HG03025 (cell line): ENCODE results near the gene HSPB6.

ENCODE experiments used
- ATAC-seq: cut with Tn5 transposase; IDR thresholded peaks from one replicate; pipeline ENCODE4 v1.9.1; 2021; ENCODE audit warnings: mild to moderate bottlenecking, moderate library complexity; ENCODE audit not compliant: unreplicated experiment, low FRiP score

The HSPB6 gene

GRCh38 chr19:35748106-35749020, 8.5 kb downstream of the HSPB6 start, which contains the start of gene LIN37:
Gene LIN37, plus strand, starts transcription at chr19:35748576. Its CDS starts 149 bp downstream, at chr19:35748725.
- ATAC-seq, result peak; percentile 46

DNA sequence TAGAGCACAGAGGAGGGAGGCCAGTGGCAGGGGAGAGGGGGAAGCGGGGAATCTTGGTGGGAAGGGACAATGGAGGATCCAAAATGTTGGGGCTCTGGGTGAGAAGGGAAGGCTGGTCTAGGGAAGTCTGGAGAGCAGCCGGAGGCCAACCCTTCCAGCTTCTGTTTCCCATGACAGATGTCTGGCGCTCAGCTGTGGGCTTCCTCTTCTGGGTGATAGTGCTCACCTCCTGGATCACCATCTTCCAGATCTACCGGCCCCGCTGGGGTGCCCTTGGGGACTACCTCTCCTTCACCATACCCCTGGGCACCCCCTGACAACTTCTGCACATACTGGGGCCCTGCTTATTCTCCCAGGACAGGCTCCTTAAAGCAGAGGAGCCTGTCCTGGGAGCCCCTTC, 10.3 kb downstream of the HSPB6 start:
- ATAC-seq, result no peak

- no peak for ATAC-seq
These were observed 10.8 kb downstream of the HSPB6 start for GRCh38 chr19:35746087-35746462.

DNA sequence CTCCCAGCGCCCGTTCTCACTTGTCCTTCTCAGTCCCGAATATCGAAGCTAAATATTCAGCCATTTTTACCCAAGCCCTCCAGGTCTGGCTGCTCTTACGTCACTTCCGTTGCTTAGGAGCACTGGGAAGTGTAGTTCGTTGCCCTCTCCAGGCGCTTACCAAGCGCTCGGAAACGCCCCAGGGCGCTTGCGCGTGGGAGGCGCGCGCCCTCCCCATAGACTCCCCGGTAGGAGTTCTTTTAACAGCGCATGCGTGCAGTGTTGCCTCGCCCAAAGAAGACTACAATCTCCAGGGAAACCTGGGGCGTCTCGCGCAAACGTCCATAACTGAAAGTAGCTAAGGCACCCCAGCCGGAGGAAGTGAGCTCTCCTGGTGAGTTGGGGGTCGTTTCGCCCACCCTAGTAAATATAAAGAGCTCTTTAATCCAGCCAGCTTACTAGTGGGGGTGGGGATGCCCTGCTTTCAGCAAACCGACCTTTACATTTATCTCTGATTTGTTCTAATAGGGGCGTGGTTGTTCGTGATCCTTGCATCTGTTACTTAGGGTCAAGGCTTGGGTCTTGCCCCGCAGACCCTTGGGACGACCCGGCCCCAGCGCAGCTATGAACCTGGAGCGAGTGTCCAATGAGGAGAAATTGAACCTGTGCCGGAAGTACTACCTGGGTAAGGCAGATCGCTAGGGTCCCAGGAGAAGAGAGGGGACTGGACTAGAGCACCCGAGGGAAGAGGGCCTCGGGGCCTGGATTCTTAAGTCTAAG, 11.3 kb downstream of the HSPB6 start, which contains the start of the genes PSENEN and U2AF1L4:
PSENEN (plus strand) TSS at position 324 of the 759 bp plus-strand sequence; CDS start at position 604, 280 bp downstream.
U2AF1L4 (minus strand) TSS at position 91 of the 759 bp plus-strand sequence; CDS start at position 64, 27 bp downstream.
- peak; percentile 37 for ATAC-seq

GRCh38 chr19:35744430-35745327, 12.2 kb downstream of the HSPB6 start:
- peak; percentile 46 for ATAC-seq

DNA sequence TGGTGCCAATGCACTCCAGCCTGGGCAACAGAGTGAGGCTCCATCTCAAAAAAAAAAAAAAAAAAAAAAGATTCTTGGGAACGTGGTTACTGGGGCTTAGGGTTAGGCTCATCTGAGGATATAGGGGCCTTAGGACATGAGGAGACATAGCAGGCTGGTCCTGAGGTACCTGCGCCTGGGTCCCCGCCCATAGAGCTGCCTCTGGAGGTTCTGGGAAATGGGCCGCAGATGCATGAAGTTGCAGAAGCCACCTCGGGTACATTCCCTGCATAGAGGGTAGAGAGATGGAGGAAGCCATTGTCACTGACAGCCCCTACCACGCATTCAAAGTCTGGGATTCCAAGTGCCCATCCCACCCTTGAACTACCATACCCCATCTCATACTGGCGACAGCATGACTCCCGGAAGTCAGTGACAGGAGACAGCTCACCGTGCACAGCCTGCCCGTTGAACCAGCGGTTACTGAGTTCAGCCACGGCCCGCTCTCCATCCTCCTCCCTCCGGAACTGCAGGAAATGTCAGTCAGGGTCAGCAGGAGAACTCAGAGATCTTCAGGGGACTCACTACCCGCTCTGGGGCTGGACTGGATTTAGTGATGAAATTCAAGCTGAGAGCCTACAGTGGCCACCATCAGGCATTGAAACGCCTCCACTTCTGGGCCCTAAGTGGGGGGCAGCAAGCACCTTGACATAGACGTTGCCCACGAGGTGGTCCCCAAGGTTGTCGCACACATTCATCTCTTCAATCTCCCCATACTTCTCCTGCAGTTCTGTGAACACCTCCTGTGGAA, 13.0 kb downstream of the HSPB6 start:
- ATAC-seq, result no peak

GRCh38 chr19:35742121-35742724, 14.6 kb downstream of the HSPB6 start, which contains the start of gene IGFLR1:
Gene IGFLR1, minus strand, starts transcription at chr19:35742452. Its CDS starts 1,272 bp downstream, at chr19:35741180.
- ATAC-seq, result no peak

DNA sequence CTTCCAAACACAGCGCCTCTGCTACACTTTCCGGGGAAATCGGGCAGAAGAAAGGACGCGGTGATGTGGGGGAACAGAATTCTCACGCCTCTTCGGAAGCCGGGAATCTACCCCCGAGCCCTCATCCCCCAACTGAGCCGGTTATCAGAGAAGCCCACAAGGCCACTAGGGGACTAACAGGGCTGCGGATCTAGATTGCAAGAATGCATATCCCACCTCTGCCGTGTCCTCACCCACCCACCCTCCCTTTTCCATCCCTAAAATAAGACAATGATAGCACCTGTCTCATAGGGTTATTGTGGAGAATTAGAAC, 15.7 kb downstream of the HSPB6 start:
- ATAC-seq, result no peak

GRCh38 chr19:35740423-35741202, 16.2 kb downstream of the HSPB6 start:
- ATAC-seq, result peak; percentile 42

DNA sequence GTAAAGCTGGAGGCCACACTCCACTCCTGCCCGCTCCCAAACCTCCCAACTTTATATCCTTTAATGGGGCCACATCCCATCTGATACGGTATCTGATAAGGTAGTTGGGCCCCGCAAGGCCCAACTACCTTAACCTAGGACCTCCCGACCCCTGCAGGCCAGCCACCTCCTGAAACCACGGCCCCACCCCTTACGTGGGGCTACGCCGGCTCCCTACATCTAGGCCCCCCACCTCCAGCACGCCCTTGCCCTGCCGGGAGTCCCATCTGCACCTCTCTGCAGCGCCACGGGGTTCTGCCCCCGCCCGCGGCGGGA, 16.8 kb downstream of the HSPB6 start:
- no peak for ATAC-seq

DNA sequence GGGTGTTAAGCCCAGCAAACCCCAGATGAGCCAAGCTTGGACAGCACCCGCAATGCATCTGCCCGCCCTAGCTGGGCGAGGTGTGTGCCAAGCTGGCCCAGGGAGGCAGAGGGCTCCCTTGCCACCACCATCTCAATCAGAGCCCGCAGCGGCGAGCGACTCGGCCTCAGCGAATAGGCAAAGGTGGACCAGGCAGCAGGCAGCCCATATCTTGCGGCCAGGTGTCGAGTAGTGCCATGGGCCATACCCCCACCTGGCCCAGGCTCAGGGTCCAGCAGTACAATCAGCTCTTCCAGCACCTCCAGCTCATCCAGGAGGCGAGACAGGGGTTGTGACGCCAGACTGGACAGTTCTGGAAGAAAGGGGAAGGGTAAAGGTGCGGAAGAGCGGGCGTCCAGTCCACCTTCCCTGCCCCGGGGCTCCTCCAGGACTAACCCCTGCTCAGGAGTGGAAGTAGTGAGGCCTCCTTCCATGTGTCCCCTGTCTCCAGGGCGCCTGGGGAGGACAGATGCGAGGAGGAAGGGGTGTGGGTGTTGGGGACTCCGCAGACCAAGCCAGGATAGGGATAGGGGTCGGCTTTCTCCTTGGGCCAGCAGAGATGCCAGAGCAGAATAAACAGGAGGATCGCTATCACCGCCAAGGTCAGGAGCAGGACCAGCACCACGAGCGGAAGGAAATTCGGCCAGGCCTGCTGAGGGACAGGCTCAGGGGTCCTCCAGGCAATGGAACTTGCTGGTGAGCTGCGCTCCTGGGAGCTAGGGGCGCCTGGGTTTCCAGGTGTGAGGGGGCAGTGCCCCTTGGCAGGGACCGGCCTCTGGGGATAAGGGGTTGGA, 17.3 kb downstream of the HSPB6 start:
- ATAC-seq, result no peak

DNA sequence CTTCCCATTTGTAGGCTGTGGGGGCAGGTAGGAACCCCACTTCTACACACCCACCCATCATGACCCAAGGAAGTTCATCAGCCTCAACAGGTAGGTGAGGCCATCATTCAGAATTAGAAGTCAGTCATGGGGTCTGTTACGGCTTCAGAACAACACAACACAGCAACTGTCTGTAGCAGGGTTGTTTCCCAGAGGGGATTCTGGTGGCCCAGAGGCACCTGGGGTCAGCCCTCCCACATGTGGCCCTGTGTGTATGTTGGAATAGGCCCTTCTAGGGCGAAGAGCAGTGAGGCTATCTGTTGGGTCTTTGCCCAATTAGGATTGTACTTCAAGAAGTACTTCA, 18.0 kb downstream of the HSPB6 start:
- no peak for ATAC-seq

- no peak for ATAC-seq
These were observed 18.6 kb downstream of the HSPB6 start for GRCh38 chr19:35738021-35738886.

- no peak for ATAC-seq
These were observed 19.6 kb downstream of the HSPB6 start for GRCh38 chr19:35736913-35737886.

- no peak for ATAC-seq
These were observed 21.9 kb downstream of the HSPB6 start for GRCh38 chr19:35734889-35735288.

DNA sequence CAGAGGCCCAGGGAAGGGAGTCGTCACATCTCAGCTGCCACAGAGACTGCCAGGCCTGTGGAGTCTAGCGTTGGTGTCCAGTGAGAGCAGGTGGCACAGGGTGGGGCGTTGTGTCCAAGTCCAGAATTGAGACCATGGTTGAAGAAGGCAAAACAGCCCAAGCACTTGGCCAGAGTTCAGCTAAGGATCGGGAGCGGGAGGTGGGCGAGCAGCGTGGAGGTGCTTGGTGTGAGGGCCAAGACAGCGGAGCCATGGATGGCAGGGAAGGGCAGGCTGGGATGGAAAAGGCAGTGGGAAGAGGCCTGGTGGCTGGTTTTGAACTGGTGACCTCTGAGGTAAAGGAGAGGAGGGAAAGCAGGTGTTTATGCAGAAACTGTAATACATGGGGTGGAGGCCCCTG, 22.6 kb downstream of the HSPB6 start:
- ATAC-seq, result no peak
